22Rv1 (cell line): ENCODE data around the gene SURF2.
A peak's percentile ranks its signal among the peaks of the same experiment; 100 is the strongest.
"Not testable (repeated sequence)": the region's sequence is repeated elsewhere in the genome, so short reads cannot be mapped to it uniquely, and the experiment has no call there.

Source experiments
- CTCF ChIP-seq: fragments of 450-650 bp; IDR thresholded peaks from 2 replicates; pipeline ENCODE4 v1.5.1; 2017; ENCODE audit warnings: mild to moderate bottlenecking
- ZFX ChIP-seq: fragments of 450-650 bp; IDR thresholded peaks from 2 replicates; pipeline ENCODE4 v1.6.1; 2017; ENCODE audit warnings: antibody characterized with exemption, borderline replicate concordance

- TF ChIP-seq CTCF, result peak; percentile 86
- TF ChIP-seq ZFX, result not testable (repeated sequence)
Measured at GRCh38 chr9:133329306-133330156, 26.8 kb upstream of the SURF2 start.
